RWPE1 (cell line): ENCODE results near the gene SMARCD1.

Source experiments
- CTCF ChIA-PET: fragments of 350-600 bp; sonication (Branson Sonifier 250); formaldehyde crosslinking; extraction: SDS; loops from one replicate; lab custom pipeline; 2021; lab: Yijun Ruan, JAX
- POLR2A ChIA-PET: fragments of 400-600 bp; formaldehyde crosslinking; extraction: SDS; loops from one replicate; lab custom pipeline; 2020; ENCODE audit warnings: antibody characterized with exemption; ENCODE audit not compliant: low non-redundant PET; lab: Yijun Ruan, JAX
- DNase-seq: peaks from one replicate; pipeline ENCODE4 v3.0.0; 2012; ENCODE audit warnings: low spot score
- H3K27ac ChIP-seq: fragments of 450-650 bp; 2 replicates; pipeline ENCODE4 v1.5.1; 2017
- CTCF ChIP-seq: fragments of 450-650 bp; conservative IDR thresholded peaks from 2 replicates; pipeline ENCODE4 v1.5.1; 2017; ENCODE audit warnings: low read depth, mild to moderate bottlenecking

Gene SMARCD1

GRCh38 chr12:50084775-50085614 is at the start of gene SMARCD1:
TSS of gene SMARCD1 (plus strand) at chr12:50085342. CDS start at chr12:50085370, 28 bp downstream.
- CTCF ChIA-PET, result interaction anchor here (0.6 to 4.0 kb wide), 14 partner anchors 9 to 1746 kb away, joined by 3 to 24 read pairs (median 4); partner anchors contain the start of genes COX14 and PRPF40B
- H3K27ac ChIP-seq, result peak within 1 kb of the TSS; percentile 97
- peak; percentile 89 for DNase-seq
- POLR2A ChIA-PET, result interaction anchor here (0.6 to 1.0 kb wide), 7 partner anchors 12 to 310 kb away, joined by 3 to 5 read pairs (median 3); partner anchors contain the start of genes CERS5 and COX14
- peak; percentile 82 for TF ChIP-seq CTCF

- no peak overlapping the region for H3K27ac ChIP-seq
- ChIA-PET POLR2A (no interaction called here), CTCF (interaction anchor here (0.6 to 2.0 kb wide), 9 partner anchors 9 to 950 kb away, joined by 3 to 16 read pairs (median 4); no protein-coding TSS in a partner anchor)
- no peak for DNase-seq
- TF ChIP-seq CTCF, result no peak
Observed at GRCh38 chr12:50038336-50038735, 46.8 kb upstream of the SMARCD1 start.

GRCh38 chr12:50039151-50039835 is 45.8 kb upstream of the SMARCD1 start:
- DNase-seq, result peak; percentile 64
- peak overlapping the region; percentile 70 for H3K27ac ChIP-seq
- POLR2A ChIA-PET, result no interaction called here
- CTCF ChIA-PET, result interaction anchor here (0.5 to 2.0 kb wide), 23 partner anchors 10 to 949 kb away, joined by 3 to 16 read pairs (median 4); partner anchors contain the start of gene RACGAP1
- peak; percentile 82 for TF ChIP-seq CTCF

- peak overlapping the region; percentile 12; the same call in 1 of the 2 replicates for H3K27ac ChIP-seq
- ChIA-PET CTCF (no interaction called here), POLR2A (interaction anchor here (0.6 kb wide), 1 partner anchor 10 kb away, joined by 5 read pairs; no protein-coding TSS in a partner anchor)
- no peak for TF ChIP-seq CTCF
- DNase-seq, result no peak
Observed at GRCh38 chr12:50040657-50041056, 44.5 kb upstream of the SMARCD1 start.

GRCh38 chr12:50041062-50041860 is 43.9 kb upstream of the SMARCD1 start:
- no peak for DNase-seq
- CTCF ChIA-PET, result no interaction called here
- POLR2A ChIA-PET, result no interaction called here
- no peak for TF ChIP-seq CTCF
- peak overlapping the region; percentile 12; the same call in 1 of the 2 replicates for H3K27ac ChIP-seq
